ENCODE measurements around the gene VWF.
A peak's percentile ranks its signal among the peaks of the same experiment; 100 is the strongest.

Gene VWF

GRCh38 chr12:6076776-6077691 lies 47.4 kb downstream of the VWF start:
- no peak for DNase-seq (ENCODE audit: low spot score)

- DNase-seq (ENCODE audit: low spot score), result no peak
Measured at GRCh38 chr12:6076346-6076745, 48.1 kb downstream of the VWF start.

GRCh38 chr12:6074979-6075585 lies 49.4 kb downstream of the VWF start:
- DNase-seq (ENCODE audit: low spot score), result no peak

- no peak for DNase-seq (ENCODE audit: low spot score)
Measured at GRCh38 chr12:6074427-6074826, 50.0 kb downstream of the VWF start.

GRCh38 chr12:6073426-6073825 lies 51.0 kb downstream of the VWF start:
- DNase-seq (ENCODE audit: low spot score), result no peak

GRCh38 chr12:6072302-6072752 lies 52.1 kb downstream of the VWF start:
- DNase-seq (ENCODE audit: low spot score), result no peak

- DNase-seq (ENCODE audit: low spot score), result no peak
Measured at GRCh38 chr12:6071589-6071988, 52.9 kb downstream of the VWF start.

GRCh38 chr12:6070472-6071257 lies 53.8 kb downstream of the VWF start:
- no peak for DNase-seq (ENCODE audit: low spot score)

GRCh38 chr12:6069437-6070093 lies 54.9 kb downstream of the VWF start:
- DNase-seq (ENCODE audit: low spot score), result peak; percentile 22

GRCh38 chr12:6068227-6068626 lies 56.2 kb downstream of the VWF start:
- DNase-seq (ENCODE audit: low spot score), result no peak

GRCh38 chr12:6067152-6067916 lies 57.1 kb downstream of the VWF start:
- peak; percentile 57 for DNase-seq (ENCODE audit: low spot score)

- DNase-seq (ENCODE audit: low spot score), result no peak
Measured at GRCh38 chr12:6066651-6067050, 57.8 kb downstream of the VWF start.

GRCh38 chr12:6065863-6066199 lies 58.6 kb downstream of the VWF start:
- no peak for DNase-seq (ENCODE audit: low spot score)

- DNase-seq (ENCODE audit: low spot score), result no peak
Measured at GRCh38 chr12:6065131-6065862, 59.2 kb downstream of the VWF start.

- peak; percentile 43 for DNase-seq (ENCODE audit: low spot score)
Measured at GRCh38 chr12:6062757-6063735, 61.4 kb downstream of the VWF start.

- DNase-seq (ENCODE audit: low spot score), result no peak
Measured at GRCh38 chr12:6062395-6062756, 62.1 kb downstream of the VWF start.

- no peak for DNase-seq (ENCODE audit: low spot score)
Measured at GRCh38 chr12:6061660-6062059, 62.8 kb downstream of the VWF start.

- DNase-seq (ENCODE audit: low spot score), result no peak
Measured at GRCh38 chr12:6059860-6060565, 64.5 kb downstream of the VWF start.

- DNase-seq (ENCODE audit: low spot score), result no peak
Measured at GRCh38 chr12:6059221-6059620, 65.2 kb downstream of the VWF start.
